ENCODE data around the gene LAMB3. TPM values are rescaled to one million over a fixed set of nuclear protein-coding genes. Genes with fewer than 3 reads are reported as not detected.

LAMB3 gene
- total RNA-seq, 6 experiments from 2014 or later = 8.0 to 10.3 (median 9.8) TPM

DNA sequence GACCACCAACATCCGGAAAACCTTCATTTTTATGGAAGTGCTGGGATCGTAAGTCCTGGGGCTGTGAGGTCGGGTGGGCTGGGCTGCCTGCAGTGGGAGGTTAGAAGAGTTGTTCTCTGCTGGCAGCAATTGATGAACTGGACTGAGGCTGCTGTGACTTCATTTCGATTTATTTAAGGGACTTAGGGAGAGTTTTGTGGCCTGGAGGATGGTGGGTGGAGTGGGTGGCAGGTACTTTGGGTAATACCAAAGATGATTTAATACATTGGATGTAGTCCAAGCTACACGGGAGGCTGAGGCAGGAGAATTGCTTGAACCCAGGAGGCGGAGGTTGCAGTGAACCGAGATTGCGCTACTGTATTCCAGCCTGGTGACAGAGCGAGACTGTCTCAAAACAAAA, 57.2 kb downstream of the LAMB3 start:
- no peak overlapping the region for H3K27ac Mint-ChIP-seq
- no peaks in the 10 kb centered on the region for H3K36me3 Mint-ChIP-seq (ENCODE audit: low read depth)

DNA sequence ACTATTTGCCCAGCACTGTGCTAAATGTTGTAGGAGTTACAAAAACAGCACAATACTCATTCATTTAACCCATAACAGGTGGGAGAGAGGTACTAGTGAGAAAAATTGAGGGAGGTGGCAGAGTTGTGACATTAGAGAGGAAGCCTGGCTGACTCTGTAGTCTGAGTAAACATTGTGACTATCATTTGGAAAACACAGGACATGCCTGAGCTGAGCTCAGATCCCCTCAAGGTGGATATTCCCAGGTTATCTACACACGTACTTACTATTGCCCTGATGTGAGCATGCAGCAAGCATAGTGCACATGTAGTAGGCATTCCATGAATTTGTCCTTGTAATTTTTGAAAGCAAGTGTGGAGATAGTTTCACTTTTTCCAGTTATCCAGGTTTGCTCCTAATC, 57.8 kb downstream of the LAMB3 start:
- DNase-seq = no peak
- Mint-ChIP-seq H3K27me3 (ENCODE audit: insufficient read depth) (no peaks in the 10 kb centered on the region; the same call in 1 of the 2 replicates), H3K4me3 (no peak overlapping the region), H3K4me1 (ENCODE audit: low read depth) (peaks cover 15% of the 10 kb centered on the region), H3K27ac (no peak overlapping the region), H3K36me3 (ENCODE audit: low read depth) (no peaks in the 10 kb centered on the region), H3K9me3 (no peaks in the 10 kb centered on the region)
- TF ChIP-seq, protein P1, sequence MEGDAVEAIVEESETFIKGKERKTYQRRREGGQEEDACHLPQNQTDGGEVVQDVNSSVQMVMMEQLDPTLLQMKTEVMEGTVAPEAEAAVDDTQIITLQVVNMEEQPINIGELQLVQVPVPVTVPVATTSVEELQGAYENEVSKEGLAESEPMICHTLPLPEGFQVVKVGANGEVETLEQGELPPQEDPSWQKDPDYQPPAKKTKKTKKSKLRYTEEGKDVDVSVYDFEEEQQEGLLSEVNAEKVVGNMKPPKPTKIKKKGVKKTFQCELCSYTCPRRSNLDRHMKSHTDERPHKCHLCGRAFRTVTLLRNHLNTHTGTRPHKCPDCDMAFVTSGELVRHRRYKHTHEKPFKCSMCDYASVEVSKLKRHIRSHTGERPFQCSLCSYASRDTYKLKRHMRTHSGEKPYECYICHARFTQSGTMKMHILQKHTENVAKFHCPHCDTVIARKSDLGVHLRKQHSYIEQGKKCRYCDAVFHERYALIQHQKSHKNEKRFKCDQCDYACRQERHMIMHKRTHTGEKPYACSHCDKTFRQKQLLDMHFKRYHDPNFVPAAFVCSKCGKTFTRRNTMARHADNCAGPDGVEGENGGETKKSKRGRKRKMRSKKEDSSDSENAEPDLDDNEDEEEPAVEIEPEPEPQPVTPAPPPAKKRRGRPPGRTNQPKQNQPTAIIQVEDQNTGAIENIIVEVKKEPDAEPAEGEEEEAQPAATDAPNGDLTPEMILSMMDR (IDR thresholded peaks at IDR 0.05) = no peak

More for the DNA sequence above, 57.2 kb downstream of the LAMB3 start:
- H3K4me3 Mint-ChIP-seq = no peak overlapping the region
- peaks cover 21% of the 10 kb centered on the region for H3K4me1 Mint-ChIP-seq (ENCODE audit: low read depth)
- DNase-seq = no peak
- no peaks in the 10 kb centered on the region for H3K9me3 Mint-ChIP-seq
- TF ChIP-seq, protein P1 (IDR thresholded peaks at IDR 0.05) = no peak
- H3K27me3 Mint-ChIP-seq (ENCODE audit: insufficient read depth) = no peaks in the 10 kb centered on the region; the same call in 1 of the 2 replicates

DNA sequence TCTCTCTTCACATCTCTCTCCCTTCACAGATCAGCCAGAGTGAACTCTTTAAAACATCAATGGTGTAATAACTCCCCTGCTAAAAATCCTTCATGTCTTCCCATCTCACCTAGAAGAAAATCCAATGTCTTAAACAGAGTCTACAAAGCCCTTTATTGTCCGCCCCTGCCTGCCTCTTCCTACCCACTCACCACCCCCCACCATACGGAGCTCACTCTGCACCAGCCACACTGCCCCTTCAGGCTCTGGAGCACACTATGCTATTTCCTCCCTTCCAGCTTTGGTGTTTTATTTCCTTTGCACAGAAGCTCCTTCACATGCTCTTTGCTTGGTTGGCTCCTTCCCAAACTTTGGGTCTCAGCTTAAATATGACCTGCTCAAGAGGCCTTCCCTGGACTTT, 58.5 kb downstream of the LAMB3 start:
- no peak overlapping the region for H3K4me3 Mint-ChIP-seq
- no peaks in the 10 kb centered on the region; the same call in 1 of the 2 replicates for H3K27me3 Mint-ChIP-seq (ENCODE audit: insufficient read depth)
- no peaks in the 10 kb centered on the region for H3K9me3 Mint-ChIP-seq
- no peaks in the 10 kb centered on the region for H3K36me3 Mint-ChIP-seq (ENCODE audit: low read depth)
- H3K4me1 Mint-ChIP-seq (ENCODE audit: low read depth) = peaks cover 15% of the 10 kb centered on the region
- no peak overlapping the region for H3K27ac Mint-ChIP-seq
- TF ChIP-seq, protein P1 (IDR thresholded peaks at IDR 0.05) = no peak
- DNase-seq = no peak

DNA sequence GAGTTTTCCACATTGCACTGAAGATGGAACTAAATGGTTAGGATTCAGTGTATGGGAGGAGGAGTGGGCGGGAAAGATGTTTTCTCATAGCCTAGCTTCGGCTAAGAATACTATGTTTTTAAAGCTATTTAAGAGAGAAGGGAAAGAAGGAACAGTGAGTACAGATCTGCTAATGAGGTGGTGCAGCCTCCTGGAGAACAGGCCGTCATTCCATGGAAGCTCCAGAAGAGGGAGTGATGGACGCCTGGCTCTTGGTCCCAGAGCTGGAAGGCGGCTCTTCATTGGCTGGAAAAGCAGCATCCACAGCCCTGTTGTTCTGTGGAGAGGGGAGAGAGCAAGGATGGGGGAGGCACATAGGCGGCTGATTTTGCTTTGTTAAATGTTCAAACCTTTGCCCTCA, 61.8 kb downstream of the LAMB3 start:
- H3K36me3 Mint-ChIP-seq (ENCODE audit: low read depth) = no peaks in the 10 kb centered on the region
- peaks cover 15% of the 10 kb centered on the region for H3K4me1 Mint-ChIP-seq (ENCODE audit: low read depth)
- no peaks in the 10 kb centered on the region; the same call in 1 of the 2 replicates for H3K27me3 Mint-ChIP-seq (ENCODE audit: insufficient read depth)
- no peaks in the 10 kb centered on the region for H3K9me3 Mint-ChIP-seq
- DNase-seq = peak; percentile 26
- H3K4me3 Mint-ChIP-seq = peak overlapping the region; percentile 25; the same call in 1 of the 2 replicates
- no peak overlapping the region; the same call in 1 of the 2 replicates for H3K27ac Mint-ChIP-seq
- TF ChIP-seq, protein P1 (IDR thresholded peaks at IDR 0.05) = peak; percentile 67

DNA sequence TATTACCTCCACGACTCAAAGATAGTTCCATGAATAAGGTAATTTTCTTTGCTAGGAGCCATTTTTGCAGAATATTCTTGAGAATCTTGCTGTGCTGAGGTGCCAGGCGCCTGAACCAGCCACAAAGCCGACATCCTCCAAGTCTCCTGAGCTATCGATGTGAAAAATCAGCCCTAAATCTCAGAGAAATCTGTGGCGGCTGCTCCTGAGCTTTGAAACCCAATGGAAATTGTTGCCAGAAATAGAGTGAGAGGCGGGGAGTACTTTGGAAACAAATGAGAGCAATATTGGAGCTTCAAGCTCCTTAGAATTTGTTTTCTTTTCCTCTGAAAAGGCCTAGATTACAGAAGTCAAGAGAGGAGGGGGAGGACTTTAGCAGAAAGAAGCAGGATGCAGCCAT, 62.4 kb downstream of the LAMB3 start:
- Mint-ChIP-seq H3K27ac (no peak overlapping the region), H3K4me3 (no peak overlapping the region), H3K27me3 (ENCODE audit: insufficient read depth) (no peaks in the 10 kb centered on the region; the same call in 1 of the 2 replicates), H3K9me3 (no peaks in the 10 kb centered on the region), H3K4me1 (ENCODE audit: low read depth) (peaks cover 15% of the 10 kb centered on the region), H3K36me3 (ENCODE audit: low read depth) (no peaks in the 10 kb centered on the region)
- DNase-seq = no peak
- TF ChIP-seq, protein P1 (IDR thresholded peaks at IDR 0.05) = no peak

Measured in HFFc6 (cell line).